HG03066 (cell line): Measurements from ENCODE around the gene ZPR1.

ENCODE experiments used
- ATAC-seq: cut with Tn5 transposase; IDR thresholded peaks from one replicate; pipeline ENCODE4 v1.9.1; 2021; ENCODE audit warnings: low read depth; ENCODE audit not compliant: unreplicated experiment

Gene ZPR1

GRCh38 chr11:116792869-116793771 lies 5.3 kb upstream of the ZPR1 start:
- no peak for ATAC-seq

- ATAC-seq = no peak
Measured at GRCh38 chr11:116792144-116792868, 4.5 kb upstream of the ZPR1 start.

- no peak for ATAC-seq
Measured at GRCh38 chr11:116791813-116792143, 4.0 kb upstream of the ZPR1 start, which contains the start of gene APOA5. Gene APOA5, minus strand, starts transcription at chr11:116791879. Its CDS starts 19 bp downstream, at chr11:116791860.

GRCh38 chr11:116791002-116791812 lies 3.4 kb upstream of the ZPR1 start:
- ATAC-seq = no peak

GRCh38 chr11:116790167-116791001 lies 2.6 kb upstream of the ZPR1 start:
- ATAC-seq = no peak

- ATAC-seq = no peak
Measured at GRCh38 chr11:116788975-116789374, 1.2 kb upstream of the ZPR1 start.

GRCh38 chr11:116788534-116788933 lies 711 bp upstream of the ZPR1 start:
- ATAC-seq = no peak

GRCh38 chr11:116787436-116787785 lies 412 bp downstream of the ZPR1 start:
- ATAC-seq = no peak

GRCh38 chr11:116786966-116787365 lies 857 bp downstream of the ZPR1 start:
- no peak for ATAC-seq

GRCh38 chr11:116786326-116786725 lies 1.5 kb downstream of the ZPR1 start:
- ATAC-seq = no peak

- no peak for ATAC-seq
Measured at GRCh38 chr11:116782728-116783127, 5.1 kb downstream of the ZPR1 start.

- ATAC-seq = no peak
Measured at GRCh38 chr11:116778556-116778955, 9.3 kb downstream of the ZPR1 start.

GRCh38 chr11:116777056-116777455 lies 10.8 kb downstream of the ZPR1 start:
- no peak for ATAC-seq

GRCh38 chr11:116776522-116776984 lies 11.3 kb downstream of the ZPR1 start:
- ATAC-seq = no peak

GRCh38 chr11:116775975-116776374 lies 11.8 kb downstream of the ZPR1 start:
- ATAC-seq = no peak

- no peak for ATAC-seq
Measured at GRCh38 chr11:116774661-116775060, 13.2 kb downstream of the ZPR1 start.

GRCh38 chr11:116773203-116774097 lies 14.4 kb downstream of the ZPR1 start:
- ATAC-seq = peak; percentile 38

GRCh38 chr11:116772443-116773202 lies 15.2 kb downstream of the ZPR1 start, which contains the start of gene BUD13:
Gene BUD13, minus strand, starts transcription at chr11:116772987. Its CDS starts 23 bp downstream, at chr11:116772964.
- peak; percentile 83 for ATAC-seq
